Suprapubic skin (tissue), 4 donors: ENCODE results near the gene PRKD2. TPM values are rescaled to one million over a fixed set of nuclear protein-coding genes. Genes with fewer than 3 reads are reported as not detected.

ENCODE experiments used
- DNase-seq, 2 donors: peaks; one replicate each; pipeline ENCODE4 v3.0.0-alpha.2; 2019; ENCODE audit warnings: low spot score in 2 of 2
- H3K27ac ChIP-seq: fragments of 200-600 bp; sonication (generic); one replicate; pipeline ENCODE4 v1.5.1; 2019
- H3K27me3 ChIP-seq: fragments of 200-600 bp; sonication (generic); one replicate; pipeline ENCODE4 v1.5.1; 2019
- H3K36me3 ChIP-seq: fragments of 200-600 bp; sonication (generic); one replicate; pipeline ENCODE4 v1.5.1; 2019
- H3K4me1 ChIP-seq: fragments of 200-600 bp; sonication (generic); one replicate; pipeline ENCODE4 v1.5.1; 2019
- H3K4me3 ChIP-seq: fragments of 200-600 bp; sonication (generic); one replicate; pipeline ENCODE4 v1.5.1; 2019; ENCODE audit warnings: mild to moderate bottlenecking
- H3K9me3 ChIP-seq: fragments of 200-600 bp; sonication (generic); one replicate; pipeline ENCODE4 v1.5.1; 2019
- CTCF ChIP-seq, 2 donors: fragments of 200-600 bp in 1 of 2; fragments of 450-650 bp in 1 of 2; sonication (generic) in 1 of 2; IDR thresholded peaks; one replicate each; pipeline ENCODE4 v1.5.1; 2016 to 2019; ENCODE audit warnings: antibody characterized with exemption in 2 of 2, mild to moderate bottlenecking in 1 of 2, moderate library complexity in 1 of 2
- EP300 ChIP-seq: sonication (generic); formaldehyde crosslinking; IDR thresholded peaks from one replicate; pipeline ENCODE4 v1.6.1; 2017; ENCODE audit warnings: antibody characterized with exemption
- POLR2A ChIP-seq, 2 donors: fragments of 450-650 bp; IDR thresholded peaks; one replicate each; pipeline ENCODE4 v1.6.1; 2017; ENCODE audit warnings: antibody characterized with exemption in 2 of 2, mild to moderate bottlenecking in 2 of 2, moderate library complexity in 2 of 2
- POLR2AphosphoS5 ChIP-seq, 3 donors: sonication (generic); formaldehyde crosslinking; IDR thresholded peaks; one replicate each; pipeline ENCODE4 v1.6.1; 2017; ENCODE audit warnings: antibody characterized with exemption in 3 of 3
- WGBS: methylation state at CpG from one replicate; pipeline ENCODE4 v1.1.5; 2018; 5-methylcytosine and 5-hydroxymethylcytosine counted together
- total RNA-seq, 4 donors: library from RNA; depleted of rRNA; stranded (reverse); fragments of >200 nt; gene quantifications; one replicate each; pipeline ENCODE4 v1.1.0, GENCODE V29; 2016

Gene PRKD2
- total RNA-seq, 4 donors from 2014 or later, result 51.5 to 136 (median 61.2) TPM

- Histone ChIP-seq H3K27ac (peak overlapping the region; percentile 78), H3K9me3 (no peaks in the 10 kb centered on the region), H3K36me3 (no peaks in the 10 kb centered on the region), H3K4me1 (peaks cover 49% of the 10 kb centered on the region), H3K27me3 (no peaks in the 10 kb centered on the region), H3K4me3 (no peak overlapping the region)
- DNase-seq, result no peak
- WGBS, result 52% methylated on average over 14 of the region's 14 CpGs
- TF ChIP-seq CTCF (IDR thresholded peaks at IDR 0.05), result no peak
Measured at GRCh38 chr19:46626446-46626845, 90.5 kb downstream of the PRKD2 start.

DNA sequence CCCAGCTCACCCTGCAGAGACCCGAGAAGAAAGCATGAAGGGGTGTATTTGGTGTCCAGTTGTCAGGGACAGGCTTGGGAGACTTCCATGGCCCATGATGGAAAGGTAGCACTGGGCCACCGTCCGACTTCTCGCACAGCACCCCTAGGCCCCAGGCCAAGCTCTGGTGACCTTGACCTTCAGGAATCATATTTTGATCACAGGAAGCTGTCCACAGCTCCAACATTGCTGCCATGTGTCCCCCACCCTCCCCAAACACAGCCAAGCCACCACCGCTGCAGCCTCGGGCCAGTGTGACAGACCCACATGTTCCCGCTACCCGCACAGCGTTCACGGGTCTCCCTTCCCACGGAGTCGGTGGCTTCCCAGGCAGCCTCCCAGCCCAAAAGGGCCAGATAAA is 91.2 kb downstream of the PRKD2 start:
- H3K9me3 ChIP-seq, result no peaks in the 10 kb centered on the region
- WGBS, result 76% methylated on average over 12 of the region's 12 CpGs
- peaks cover 49% of the 10 kb centered on the region for H3K4me1 ChIP-seq
- no peaks in the 10 kb centered on the region for H3K27me3 ChIP-seq
- no peak for DNase-seq
- H3K27ac ChIP-seq, result peak overlapping the region; percentile 78
- TF ChIP-seq EP300, result no peak
- no peak for TF ChIP-seq CTCF (IDR thresholded peaks at IDR 0.05)
- TF ChIP-seq POLR2AphosphoS5 (IDR thresholded peaks at IDR 0.05), result no peak
- TF ChIP-seq POLR2A (IDR thresholded peaks at IDR 0.05), result no peak
- no peaks in the 10 kb centered on the region for H3K36me3 ChIP-seq
- no peak overlapping the region for H3K4me3 ChIP-seq

- H3K27ac ChIP-seq, result peak within 1 kb of the TSS; percentile 78
- H3K9me3 ChIP-seq, result no peaks in the 10 kb centered on the region
- TF ChIP-seq POLR2AphosphoS5 (IDR thresholded peaks at IDR 0.05) (peak in 1 of 3 donors; percentile 10), EP300 (no peak)
- H3K4me1 ChIP-seq, result peaks cover 50% of the 10 kb centered on the region
- no peaks in the 10 kb centered on the region for H3K36me3 ChIP-seq
- WGBS, result 19% methylated on average over 13 of the region's 13 CpGs
- H3K4me3 ChIP-seq, result peak within 1 kb of the TSS; percentile 13
- DNase-seq, result peak in 1 of 2 donors; percentile 87
- no peaks in the 10 kb centered on the region for H3K27me3 ChIP-seq
Measured at GRCh38 chr19:46624958-46625661, 91.8 kb downstream of the PRKD2 start, which contains the start of gene PTGIR. Gene PTGIR, minus strand, starts transcription at chr19:46625089. Its CDS starts 864 bp downstream, at chr19:46624225.

Other genes with a start within 250 kb of the PRKD2 start
- gene PNMA8A, start 245.6 kb downstream of the PRKD2 start, total RNA-seq, result 1 to 10 TPM in 3 of 4 donors, under 1 TPM in 1; 0.72 to 3.9 (median 1.4) TPM
- 1 to 10 TPM; 1.8 to 3.2 (median 2.8) TPM for gene PNMA8B, start 221.2 kb downstream of the PRKD2 start, total RNA-seq
- 100 to 1,000 TPM in 1 of 4 donors, 10 to 100 TPM in 3; 56.0 to 102 (median 78.6) TPM for gene CALM3, start 115.8 kb downstream of the PRKD2 start, total RNA-seq
- 1 to 10 TPM in 3 of 4 donors, under 1 TPM in 1; 0.57 to 6.7 (median 2.4) TPM for gene PTGIR, start 92.0 kb downstream of the PRKD2 start, total RNA-seq
- gene GNG8, start 80.9 kb downstream of the PRKD2 start, total RNA-seq, result not detected
- 1 to 10 TPM in 3 of 4 donors, under 1 TPM in 1; 0.68 to 1.8 (median 1.2) TPM for gene DACT3, start 55.9 kb downstream of the PRKD2 start, total RNA-seq
- gene FKRP, start 28.9 kb upstream of the PRKD2 start, total RNA-seq, result 10 to 100 TPM in 1 of 4 donors, 1 to 10 TPM in 3; 7.1 to 15.2 (median 7.8) TPM
- 10 to 100 TPM; 73.2 to 87.6 (median 81.1) TPM for gene STRN4, start 29.3 kb upstream of the PRKD2 start, total RNA-seq
- 100 to 1,000 TPM in 3 of 4 donors, 10 to 100 TPM in 1; 79.4 to 191 (median 131) TPM for gene SLC1A5, start 71.5 kb upstream of the PRKD2 start, total RNA-seq
- gene AP2S1, start 133.7 kb upstream of the PRKD2 start, total RNA-seq, result 10 to 100 TPM; 50.6 to 93.3 (median 75.0) TPM
- 10 to 100 TPM; 33.9 to 54.2 (median 46.5) TPM for gene ARHGAP35, start 143.9 kb upstream of the PRKD2 start, total RNA-seq